ENCODE results near the gene WWOX.

WWOX gene

GRCh38 chr16:78903843-78904242 is 804.4 kb downstream of the WWOX start:
- no peak for DNase-seq (ENCODE audit: low read depth)

- DNase-seq (ENCODE audit: low read depth), result no peak
These were observed 806.7 kb downstream of the WWOX start for GRCh38 chr16:78906135-78906534.

GRCh38 chr16:78909226-78909625 is 809.8 kb downstream of the WWOX start:
- DNase-seq (ENCODE audit: low read depth), result no peak

- no peak for DNase-seq (ENCODE audit: low read depth)
These were observed 816.4 kb downstream of the WWOX start for GRCh38 chr16:78915811-78916345.

GRCh38 chr16:78916928-78917545 is 817.6 kb downstream of the WWOX start:
- DNase-seq (ENCODE audit: low read depth), result no peak

- no peak for DNase-seq (ENCODE audit: low read depth)
These were observed 819.4 kb downstream of the WWOX start for GRCh38 chr16:78918805-78919305.

- no peak for DNase-seq (ENCODE audit: low read depth)
These were observed 820.4 kb downstream of the WWOX start for GRCh38 chr16:78919852-78920251.

GRCh38 chr16:78920621-78921020 is 821.2 kb downstream of the WWOX start:
- no peak for DNase-seq (ENCODE audit: low read depth)

GRCh38 chr16:78925083-78925767 is 825.8 kb downstream of the WWOX start:
- no peak for DNase-seq (ENCODE audit: low read depth)

- DNase-seq (ENCODE audit: low read depth), result no peak
These were observed 827.3 kb downstream of the WWOX start for GRCh38 chr16:78926723-78927210.

GRCh38 chr16:78927766-78928165 is 828.3 kb downstream of the WWOX start:
- DNase-seq (ENCODE audit: low read depth), result no peak

GRCh38 chr16:78929841-78930240 is 830.4 kb downstream of the WWOX start:
- DNase-seq (ENCODE audit: low read depth), result no peak

GRCh38 chr16:78930561-78930960 is 831.1 kb downstream of the WWOX start:
- no peak for DNase-seq (ENCODE audit: low read depth)

GRCh38 chr16:78931267-78931666 is 831.8 kb downstream of the WWOX start:
- DNase-seq (ENCODE audit: low read depth), result no peak

- no peak for DNase-seq (ENCODE audit: low read depth)
These were observed 832.2 kb downstream of the WWOX start for GRCh38 chr16:78931678-78932077.

GRCh38 chr16:78932355-78932943 is 833.0 kb downstream of the WWOX start:
- no peak for DNase-seq (ENCODE audit: low read depth)

- no peak for DNase-seq (ENCODE audit: low read depth)
These were observed 836.6 kb downstream of the WWOX start for GRCh38 chr16:78936060-78936459.

- DNase-seq (ENCODE audit: low read depth), result no peak
These were observed 840.1 kb downstream of the WWOX start for GRCh38 chr16:78939597-78939996.

GRCh38 chr16:78942625-78943245 is 843.3 kb downstream of the WWOX start:
- no peak for DNase-seq (ENCODE audit: low read depth)

- no peak for DNase-seq (ENCODE audit: low read depth)
These were observed 845.9 kb downstream of the WWOX start for GRCh38 chr16:78945336-78945735.

- DNase-seq (ENCODE audit: low read depth), result no peak
These were observed 847.1 kb downstream of the WWOX start for GRCh38 chr16:78946556-78946955.

- DNase-seq (ENCODE audit: low read depth), result no peak
These were observed 851.3 kb downstream of the WWOX start for GRCh38 chr16:78950768-78951167.

Measured in stimulated activated CD8-positive, alpha-beta memory T cell treated with anti-CD3 and anti-CD28 coated beads, Interleukin-7, amount 100 ng/mL, for 24 hours (primary cell).